Measurements from ENCODE around the gene DLX2.
"Not testable (repeated sequence)": the region's sequence is repeated elsewhere in the genome, so short reads cannot be mapped to it uniquely, and the experiment has no call there.

Gene DLX2

GRCh38 chr2:172081221-172082022 is 21.3 kb downstream of the DLX2 start:
- no peak for DNase-seq

GRCh38 chr2:172080641-172081220 is 22.0 kb downstream of the DLX2 start:
- no peak for DNase-seq

- no peak for DNase-seq
Observed at GRCh38 chr2:172079838-172080640, 22.7 kb downstream of the DLX2 start.

GRCh38 chr2:172079416-172079815 is 23.3 kb downstream of the DLX2 start:
- no peak for DNase-seq

- DNase-seq, result no peak
Observed at GRCh38 chr2:172074254-172074653, 28.4 kb downstream of the DLX2 start.

GRCh38 chr2:172073518-172073917 is 29.2 kb downstream of the DLX2 start:
- DNase-seq, result no peak

- no peak for DNase-seq
Observed at GRCh38 chr2:172072706-172073105, 30.0 kb downstream of the DLX2 start.

- no peak for DNase-seq
Observed at GRCh38 chr2:172072303-172072702, 30.4 kb downstream of the DLX2 start.

GRCh38 chr2:172070936-172071335 is 31.8 kb downstream of the DLX2 start:
- DNase-seq, result no peak

GRCh38 chr2:172067905-172068304 is 34.8 kb downstream of the DLX2 start:
- not testable (repeated sequence) for DNase-seq

- no peak for DNase-seq
Observed at GRCh38 chr2:172066394-172066886, 36.3 kb downstream of the DLX2 start.

GRCh38 chr2:172065111-172065510 is 37.6 kb downstream of the DLX2 start:
- DNase-seq, result no peak

GRCh38 chr2:172063446-172063845 is 39.3 kb downstream of the DLX2 start:
- DNase-seq, result no peak

- no peak for DNase-seq
Observed at GRCh38 chr2:172062402-172063004, 40.2 kb downstream of the DLX2 start.

- DNase-seq, result not testable (repeated sequence)
Observed at GRCh38 chr2:172060118-172060517, 42.6 kb downstream of the DLX2 start.

GRCh38 chr2:172058660-172059059 is 44.0 kb downstream of the DLX2 start:
- no peak for DNase-seq

GRCh38 chr2:172056293-172056692 is 46.4 kb downstream of the DLX2 start:
- no peak for DNase-seq

GRCh38 chr2:172053486-172053885 is 49.2 kb downstream of the DLX2 start:
- no peak for DNase-seq

- no peak for DNase-seq
Observed at GRCh38 chr2:172052000-172052983, 50.4 kb downstream of the DLX2 start.

- DNase-seq, result no peak
Observed at GRCh38 chr2:172050479-172051125, 52.1 kb downstream of the DLX2 start.

GRCh38 chr2:172049567-172050120 is 53.1 kb downstream of the DLX2 start:
- DNase-seq, result no peak

Data from stimulated activated CD4-positive, alpha-beta T cell treated with anti-CD3 and anti-CD28 coated beads, Interleukin-15, amount 100 ng/mL, for 24 hours (primary cell).